ENCODE data around the gene YARS2.

GRCh38 chr12:32718926-32719325, 36.8 kb downstream of the YARS2 start:
- TF ChIP-seq CTCF (optimal IDR thresholded peaks at IDR 0.05 in 1 of 3, IDR thresholded peaks at IDR 0.05 in 1 of 3, conservative IDR thresholded peaks at IDR 0.05 in 1 of 3; ENCODE audit: extremely low read depth in 1 of 3, insufficient read depth in 2 of 3, low read length in 3 of 3) (no peak), EZH2 (IDR thresholded peaks at IDR 0.05; ENCODE audit: low read length) (no peak)

Measured in keratinocyte (primary cell).